ENCODE results near the gene CCDC184. TPM values are rescaled to one million over a fixed set of nuclear protein-coding genes. Genes with fewer than 3 reads are reported as not detected.

Gene CCDC184
- total RNA-seq, 1 experiment from 2014 or later: 0.74 TPM

DNA sequence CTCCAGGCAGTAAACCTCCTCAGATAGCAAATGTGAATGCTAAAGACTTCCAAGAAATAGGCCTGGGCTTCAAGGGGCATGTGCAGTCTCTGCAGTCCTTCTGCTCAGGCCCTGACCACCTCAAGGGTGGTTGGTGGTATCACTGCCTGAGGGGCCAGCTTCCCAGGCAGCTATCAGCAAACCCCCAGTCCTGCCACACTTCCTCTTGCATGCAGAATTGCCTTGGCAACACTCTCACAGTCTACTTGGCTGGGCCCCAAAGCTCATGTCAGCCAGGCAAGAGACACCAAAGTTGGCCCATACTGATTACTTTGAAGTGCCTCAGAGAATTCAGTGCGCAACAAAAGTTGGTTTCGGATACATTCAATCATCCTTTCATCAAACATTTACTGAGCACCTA, 22.6 kb upstream of the CCDC184 start:
- ChIA-PET CTCF (no interaction called here), POLR2A (no interaction called here)
- in situ Hi-C loops (cut with HindIII; ENCODE audit: low pct_unique_long_range_greater_than_20kb, low sequenced_read_pairs) (no loop called here), intact Hi-C loops (cut with micrococcal nuclease; ENCODE audit: unreplicated experiment) (loop anchor here (10.0 kb wide), 2 partner anchors 76 to 206 kb away; no protein-coding TSS in a partner anchor)
- Histone ChIP-seq H3K27ac (ENCODE audit: low read length) (no peak overlapping the region), H3K9me3 (ENCODE audit: control insufficient read depth, insufficient read depth, low read depth, low read length) (no peaks in the 10 kb centered on the region), H3K4me3 (ENCODE audit: low read depth in 2 of 2, low read length in 2 of 2) (no peak overlapping the region), H3K4me1 (ENCODE audit: control insufficient read depth, insufficient read depth, low read length) (peaks cover 10% of the 10 kb centered on the region; the same call in 1 of the 2 replicates), H3K27me3 (ENCODE audit: control insufficient read depth, insufficient read depth, low read length) (peaks cover 2% of the 10 kb centered on the region; the same call in 1 of the 2 replicates), H3K36me3 (ENCODE audit: control insufficient read depth, insufficient read depth, low read length) (no peaks in the 10 kb centered on the region; the same call in 1 of the 2 replicates)
- TF ChIP-seq POLR2AphosphoS5 (IDR thresholded peaks at IDR 0.05; ENCODE audit: low read depth, low read length): no peak
- TF ChIP-seq, protein P1, sequence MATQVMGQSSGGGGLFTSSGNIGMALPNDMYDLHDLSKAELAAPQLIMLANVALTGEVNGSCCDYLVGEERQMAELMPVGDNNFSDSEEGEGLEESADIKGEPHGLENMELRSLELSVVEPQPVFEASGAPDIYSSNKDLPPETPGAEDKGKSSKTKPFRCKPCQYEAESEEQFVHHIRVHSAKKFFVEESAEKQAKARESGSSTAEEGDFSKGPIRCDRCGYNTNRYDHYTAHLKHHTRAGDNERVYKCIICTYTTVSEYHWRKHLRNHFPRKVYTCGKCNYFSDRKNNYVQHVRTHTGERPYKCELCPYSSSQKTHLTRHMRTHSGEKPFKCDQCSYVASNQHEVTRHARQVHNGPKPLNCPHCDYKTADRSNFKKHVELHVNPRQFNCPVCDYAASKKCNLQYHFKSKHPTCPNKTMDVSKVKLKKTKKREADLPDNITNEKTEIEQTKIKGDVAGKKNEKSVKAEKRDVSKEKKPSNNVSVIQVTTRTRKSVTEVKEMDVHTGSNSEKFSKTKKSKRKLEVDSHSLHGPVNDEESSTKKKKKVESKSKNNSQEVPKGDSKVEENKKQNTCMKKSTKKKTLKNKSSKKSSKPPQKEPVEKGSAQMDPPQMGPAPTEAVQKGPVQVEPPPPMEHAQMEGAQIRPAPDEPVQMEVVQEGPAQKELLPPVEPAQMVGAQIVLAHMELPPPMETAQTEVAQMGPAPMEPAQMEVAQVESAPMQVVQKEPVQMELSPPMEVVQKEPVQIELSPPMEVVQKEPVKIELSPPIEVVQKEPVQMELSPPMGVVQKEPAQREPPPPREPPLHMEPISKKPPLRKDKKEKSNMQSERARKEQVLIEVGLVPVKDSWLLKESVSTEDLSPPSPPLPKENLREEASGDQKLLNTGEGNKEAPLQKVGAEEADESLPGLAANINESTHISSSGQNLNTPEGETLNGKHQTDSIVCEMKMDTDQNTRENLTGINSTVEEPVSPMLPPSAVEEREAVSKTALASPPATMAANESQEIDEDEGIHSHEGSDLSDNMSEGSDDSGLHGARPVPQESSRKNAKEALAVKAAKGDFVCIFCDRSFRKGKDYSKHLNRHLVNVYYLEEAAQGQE (IDR thresholded peaks at IDR 0.05; ENCODE audit: insufficient read depth in 1 of 2, low read depth in 2 of 2, low read length in 1 of 2): no peak
- TF ChIP-seq TCF7L2 (IDR thresholded peaks at IDR 0.05; ENCODE audit: low read depth, low read length): no peak
- TF ChIP-seq, protein P2, sequence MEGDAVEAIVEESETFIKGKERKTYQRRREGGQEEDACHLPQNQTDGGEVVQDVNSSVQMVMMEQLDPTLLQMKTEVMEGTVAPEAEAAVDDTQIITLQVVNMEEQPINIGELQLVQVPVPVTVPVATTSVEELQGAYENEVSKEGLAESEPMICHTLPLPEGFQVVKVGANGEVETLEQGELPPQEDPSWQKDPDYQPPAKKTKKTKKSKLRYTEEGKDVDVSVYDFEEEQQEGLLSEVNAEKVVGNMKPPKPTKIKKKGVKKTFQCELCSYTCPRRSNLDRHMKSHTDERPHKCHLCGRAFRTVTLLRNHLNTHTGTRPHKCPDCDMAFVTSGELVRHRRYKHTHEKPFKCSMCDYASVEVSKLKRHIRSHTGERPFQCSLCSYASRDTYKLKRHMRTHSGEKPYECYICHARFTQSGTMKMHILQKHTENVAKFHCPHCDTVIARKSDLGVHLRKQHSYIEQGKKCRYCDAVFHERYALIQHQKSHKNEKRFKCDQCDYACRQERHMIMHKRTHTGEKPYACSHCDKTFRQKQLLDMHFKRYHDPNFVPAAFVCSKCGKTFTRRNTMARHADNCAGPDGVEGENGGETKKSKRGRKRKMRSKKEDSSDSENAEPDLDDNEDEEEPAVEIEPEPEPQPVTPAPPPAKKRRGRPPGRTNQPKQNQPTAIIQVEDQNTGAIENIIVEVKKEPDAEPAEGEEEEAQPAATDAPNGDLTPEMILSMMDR (IDR thresholded peaks at IDR 0.05): no peak
- no peak for TF ChIP-seq SIN3A (IDR thresholded peaks at IDR 0.05; ENCODE audit: borderline replicate concordance, insufficient read depth, low read depth, low read length)
- no peak for ATAC-seq
- BruUV-seq (replicated peaks): no TSS peak
- DNase-seq (ENCODE audit: low read depth, low spot score): no peak

DNA sequence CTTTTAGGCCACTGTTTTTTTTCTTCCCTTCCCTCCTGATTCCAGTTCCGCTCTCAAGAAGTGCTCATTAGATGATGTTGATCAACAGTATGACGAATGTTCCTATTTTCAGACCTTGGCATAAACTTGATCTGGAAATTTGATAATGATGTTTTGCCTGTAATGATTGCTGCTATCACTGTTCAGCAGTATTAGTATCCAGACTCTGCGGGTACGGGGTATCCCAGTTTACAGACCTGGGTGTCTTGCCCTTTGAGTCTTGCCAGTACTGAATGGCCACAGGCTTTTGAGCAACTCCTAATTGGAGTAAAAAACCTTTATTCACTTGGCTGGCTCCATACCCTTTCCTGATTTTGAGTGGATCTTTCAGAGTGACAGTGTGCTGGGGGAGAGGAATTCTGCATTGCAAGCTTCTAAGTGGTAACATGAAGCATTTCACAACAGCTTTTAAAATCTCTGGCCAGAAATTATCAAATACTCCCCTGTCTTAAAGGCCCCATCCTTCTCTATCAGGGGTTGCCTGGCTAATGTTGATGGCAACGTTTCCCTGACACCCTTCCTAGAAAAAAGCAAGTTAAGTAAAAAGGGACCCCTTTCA, 20.2 kb upstream of the CCDC184 start:
- no TSS peak for BruUV-seq (replicated peaks)
- ChIA-PET POLR2A (no interaction called here), CTCF (no interaction called here)
- ATAC-seq (no peak), DNase-seq (ENCODE audit: low read depth, low spot score) (no peak)
- in situ Hi-C loops (cut with HindIII; ENCODE audit: low pct_unique_long_range_greater_than_20kb, low sequenced_read_pairs) (no loop called here), intact Hi-C loops (cut with micrococcal nuclease; ENCODE audit: unreplicated experiment) (loop anchor here (10.0 kb wide), 2 partner anchors 78 to 208 kb away; no protein-coding TSS in a partner anchor)
- TF ChIP-seq SIN3A (IDR thresholded peaks at IDR 0.05; ENCODE audit: borderline replicate concordance, insufficient read depth, low read depth, low read length) (no peak), POLR2AphosphoS5 (IDR thresholded peaks at IDR 0.05; ENCODE audit: low read depth, low read length) (no peak), TCF7L2 (IDR thresholded peaks at IDR 0.05; ENCODE audit: low read depth, low read length) (no peak)
- TF ChIP-seq, protein P1 (IDR thresholded peaks at IDR 0.05; ENCODE audit: insufficient read depth in 1 of 2, low read depth in 2 of 2, low read length in 1 of 2): no peak
- TF ChIP-seq, protein P2 (IDR thresholded peaks at IDR 0.05): no peak
- H3K9me3 ChIP-seq (ENCODE audit: control insufficient read depth, insufficient read depth, low read depth, low read length): no peaks in the 10 kb centered on the region
- no peaks in the 10 kb centered on the region for H3K36me3 ChIP-seq (ENCODE audit: control insufficient read depth, insufficient read depth, low read length)
- H3K4me1 ChIP-seq (ENCODE audit: control insufficient read depth, insufficient read depth, low read length): no peaks in the 10 kb centered on the region; the same call in 1 of the 2 replicates
- H3K4me3 ChIP-seq (ENCODE audit: low read depth in 2 of 2, low read length in 2 of 2): no peak overlapping the region
- no peak overlapping the region for H3K27ac ChIP-seq (ENCODE audit: low read length)
- peaks cover 2% of the 10 kb centered on the region; the same call in 1 of the 2 replicates for H3K27me3 ChIP-seq (ENCODE audit: control insufficient read depth, insufficient read depth, low read length)
